BLaER1 treated with 17β-estradiol and CSF1 and Interleukin-3, amounts not matched to agents 10 nM and 100 nM (cell line): ENCODE measurements around the gene NOS2.
"Not testable (repeated sequence)": the region's sequence is repeated elsewhere in the genome, so short reads cannot be mapped to it uniquely, and the experiment has no call there.

Source experiments
- H3K27ac ChIP-seq, 11 experiments: shearing (Covaris generic); formaldehyde crosslinking; 2 replicates each; pipeline ENCODE4 v1.8.1; 2022
- H3K27me3 ChIP-seq, 11 experiments: shearing (Covaris generic); formaldehyde crosslinking; 2 replicates each; pipeline ENCODE4 v1.8.1; 2022
- H3K36me3 ChIP-seq, 11 experiments: shearing (Covaris generic); formaldehyde crosslinking; 2 replicates each; pipeline ENCODE4 v1.8.1; 2022
- H3K4me1 ChIP-seq, 10 experiments: shearing (Covaris generic); formaldehyde crosslinking; 2 replicates each; pipeline ENCODE4 v1.8.1; 2022
- H3K4me2 ChIP-seq, 11 experiments: shearing (Covaris generic); formaldehyde crosslinking; 2 replicates each; pipeline ENCODE4 v1.8.1; 2022
- H3K4me3 ChIP-seq, 10 experiments: shearing (Covaris generic); formaldehyde crosslinking; 2 replicates each; pipeline ENCODE4 v1.8.1; 2022
- H3K9ac ChIP-seq, 11 experiments: shearing (Covaris generic); formaldehyde crosslinking; 2 replicates each; pipeline ENCODE4 v1.8.1; 2022
- H3K9me3 ChIP-seq, 11 experiments: shearing (Covaris generic); formaldehyde crosslinking; replicated peaks in 1 of 11; 2 replicates each; pipeline ENCODE4 v1.8.1; 2022
- H4K20me1 ChIP-seq, 11 experiments: shearing (Covaris generic); formaldehyde crosslinking; 2 replicates each; pipeline ENCODE4 v1.8.1; 2022
- Cebpa-rat ChIP-seq, 11 experiments: shearing (Covaris generic); IDR thresholded peaks; 2 replicates each; pipeline ENCODE4 v1.8.1; 2022

The NOS2 gene

DNA sequence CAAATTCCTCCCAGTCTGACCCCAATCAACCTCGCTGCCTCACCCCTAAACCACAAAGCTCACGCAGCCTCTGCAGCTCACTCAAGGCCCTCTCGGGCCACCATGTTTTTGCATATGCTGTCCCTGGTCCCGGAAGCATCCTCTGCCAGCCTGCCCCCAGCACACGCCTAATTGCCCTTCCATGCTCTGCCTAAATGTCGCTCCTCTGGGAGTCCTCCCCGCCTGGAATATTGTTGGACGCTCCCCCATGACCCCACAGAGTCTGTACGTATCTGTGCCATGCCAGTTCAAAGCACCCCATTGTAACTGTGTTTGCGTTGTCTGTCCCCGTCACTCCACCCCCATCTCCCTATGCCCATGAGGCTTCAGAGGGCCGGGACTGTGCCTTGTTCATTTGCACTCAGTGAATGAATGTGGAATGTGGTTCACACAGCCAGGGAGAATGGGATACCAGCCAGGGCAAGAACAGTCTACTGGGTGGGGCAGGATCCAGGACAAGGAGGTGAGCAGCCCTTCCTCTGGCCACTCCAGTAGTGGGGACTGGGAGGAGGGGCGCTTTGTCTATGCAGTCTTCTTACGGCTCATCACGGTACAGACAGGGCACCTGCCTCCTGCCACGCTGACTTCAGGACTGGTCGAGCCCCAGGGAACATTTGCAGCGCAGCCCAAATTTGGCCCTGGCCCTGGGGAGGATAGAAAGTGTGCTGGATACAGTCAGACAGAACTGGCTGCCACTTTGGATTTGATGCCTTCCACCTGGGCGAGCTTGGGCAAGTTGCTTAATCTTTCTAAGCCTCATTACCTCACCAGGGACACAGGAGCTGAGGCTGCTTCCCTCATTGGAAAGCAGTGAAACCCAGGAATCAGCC, 48.5 kb downstream of the NOS2 start:
- Histone ChIP-seq H3K4me1 (peaks cover 0 to 6% (median under 1%) of the 10 kb centered on the region in 10 experiments; a peak in 10 of 20 replicates), H3K9ac (no peak overlapping the region), H3K9me3 (no peaks in the 10 kb centered on the region), H3K36me3 (no peaks in the 10 kb centered on the region), H4K20me1 (no peaks in the 10 kb centered on the region; a peak in 1 of 22 replicates), H3K4me3 (no peak overlapping the region), H3K27ac (no peak overlapping the region), H3K27me3 (no peaks in the 10 kb centered on the region), H3K4me2 (no peak overlapping the region)
- no peak for TF ChIP-seq Cebpa-rat (IDR thresholded peaks at IDR 0.05)

DNA sequence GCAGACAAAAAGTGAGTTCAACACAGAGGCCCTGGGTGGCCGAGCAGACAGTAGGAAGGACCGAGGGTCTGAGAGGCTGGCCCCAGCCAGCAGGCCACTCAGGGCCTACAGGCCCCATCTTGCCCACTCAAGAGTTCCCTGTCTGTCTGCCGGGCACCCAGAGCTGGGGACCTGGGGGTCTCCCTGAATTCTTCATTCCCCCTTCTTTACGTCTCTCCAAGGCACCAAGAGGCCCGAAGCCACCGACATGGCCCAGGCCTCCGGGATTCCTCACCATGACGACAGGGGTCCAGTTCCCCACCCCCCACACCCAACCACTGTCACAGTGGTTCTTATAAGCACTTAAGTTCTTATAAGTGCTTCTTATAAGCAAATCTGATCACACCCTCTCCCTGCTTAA, 49.2 kb downstream of the NOS2 start:
- Histone ChIP-seq H3K9ac (no peak overlapping the region), H3K27ac (no peak overlapping the region), H4K20me1 (no peaks in the 10 kb centered on the region; a peak in 1 of 22 replicates), H3K9me3 (no peaks in the 10 kb centered on the region), H3K4me1 (peaks cover 0 to 12% (median 0%) of the 10 kb centered on the region in 10 experiments; a peak in 8 of 20 replicates), H3K36me3 (no peaks in the 10 kb centered on the region), H3K4me2 (no peak overlapping the region), H3K4me3 (no peak overlapping the region), H3K27me3 (no peaks in the 10 kb centered on the region)
- TF ChIP-seq Cebpa-rat (IDR thresholded peaks at IDR 0.05), result no peak

DNA sequence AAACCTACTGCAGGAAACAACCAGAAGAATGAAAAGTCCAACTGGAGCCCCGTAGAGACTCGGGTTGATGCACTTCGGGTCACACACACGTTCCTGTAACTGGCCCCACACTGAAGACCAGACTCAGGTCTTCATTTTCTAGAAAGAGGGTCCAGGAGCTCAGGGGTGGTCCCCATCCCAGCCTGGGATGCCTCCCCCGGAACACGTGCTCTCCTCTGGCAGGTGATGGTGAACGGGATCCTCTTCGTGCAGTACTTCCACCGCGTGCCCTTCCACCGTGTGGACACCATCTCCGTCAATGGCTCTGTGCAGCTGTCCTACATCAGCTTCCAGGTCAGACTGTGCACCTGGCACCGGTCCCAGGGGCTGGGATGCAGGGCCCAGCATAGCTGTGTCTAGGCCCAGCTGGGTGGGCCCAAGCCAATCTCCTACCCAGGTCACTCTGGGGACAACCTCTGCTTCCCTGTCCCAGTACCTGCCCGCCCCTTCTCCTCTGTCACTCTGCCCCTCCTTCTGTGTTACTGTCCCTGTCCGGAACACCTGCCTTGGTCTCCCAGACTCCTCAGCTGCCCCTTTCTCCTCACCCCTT, 50.7 kb downstream of the NOS2 start:
- H3K27me3 ChIP-seq, result not testable (repeated sequence)

GRCh38 chr17:27748360-27748825, 51.9 kb downstream of the NOS2 start:
- Histone ChIP-seq H4K20me1 (no peaks in the 10 kb centered on the region), H3K27ac (no peak overlapping the region), H3K4me3 (no peak overlapping the region), H3K36me3 (no peaks in the 10 kb centered on the region), H3K27me3 (no peaks in the 10 kb centered on the region), H3K4me1 (peaks cover 0 to 25% (median 4%) of the 10 kb centered on the region in 10 experiments; a peak in 15 of 20 replicates), H3K4me2 (no peak overlapping the region), H3K9me3 (no peaks in the 10 kb centered on the region), H3K9ac (no peak overlapping the region)
- no peak for TF ChIP-seq Cebpa-rat (IDR thresholded peaks at IDR 0.05)

More for the DNA sequence above, 50.7 kb downstream of the NOS2 start:
- H3K9me3 ChIP-seq, H4K20me1 ChIP-seq, H3K4me3 ChIP-seq, H3K4me2 ChIP-seq, H3K27ac ChIP-seq, H3K36me3 ChIP-seq, H3K9ac ChIP-seq: not testable (repeated sequence)
- peaks cover 0 to 16% (median 0%) of the 10 kb centered on the region in 10 experiments; a peak in 8 of 20 replicates for H3K4me1 ChIP-seq

DNA sequence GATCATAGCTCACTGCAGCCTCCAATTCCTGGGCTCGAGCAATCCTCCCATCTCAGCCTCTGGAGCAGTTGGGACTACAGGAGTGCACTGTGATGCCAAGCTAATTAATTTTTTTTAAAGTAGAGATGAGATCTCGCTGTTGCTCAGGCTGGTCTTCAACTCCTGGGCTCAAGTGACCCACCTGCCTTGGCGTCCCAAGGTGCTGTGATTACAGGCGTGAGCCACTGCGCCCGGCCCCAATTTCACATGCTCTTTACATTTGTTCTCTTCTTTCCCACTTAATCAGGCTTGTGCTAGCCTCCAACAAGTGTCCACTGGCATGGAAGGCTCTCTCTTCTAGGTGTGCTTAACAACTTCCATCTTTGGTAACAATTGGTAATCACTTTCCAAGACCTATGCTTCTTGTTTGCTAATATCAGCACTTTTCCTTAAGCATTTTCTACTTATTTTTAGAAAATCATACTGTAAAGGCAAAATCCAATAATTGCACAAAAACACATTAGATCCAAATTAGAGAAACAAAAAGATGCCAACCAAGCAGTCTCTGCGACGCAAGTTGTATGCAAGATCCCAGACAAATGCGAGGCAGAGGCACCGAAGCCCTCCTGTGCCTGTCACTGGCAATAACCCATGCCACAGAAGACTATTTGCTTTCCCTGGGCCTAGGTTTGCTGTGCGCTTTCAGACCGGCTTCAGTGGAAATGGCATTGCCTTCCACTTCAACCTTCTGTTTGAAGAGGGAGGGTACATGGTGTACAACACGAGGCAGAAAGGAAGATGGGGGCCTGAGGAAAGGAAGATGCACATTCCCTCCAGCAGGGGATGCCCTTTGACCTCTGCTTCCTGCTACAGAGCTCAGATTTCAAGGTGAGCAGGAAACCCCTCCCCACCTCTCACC, 52.6 kb downstream of the NOS2 start:
- Histone ChIP-seq H3K27ac (no peak overlapping the region), H3K36me3 (no peaks in the 10 kb centered on the region), H3K9ac (no peak overlapping the region), H3K27me3 (no peaks in the 10 kb centered on the region), H4K20me1 (no peaks in the 10 kb centered on the region), H3K9me3 (no peaks in the 10 kb centered on the region), H3K4me3 (no peak overlapping the region), H3K4me2 (no peak overlapping the region), H3K4me1 (peaks cover 0 to 31% (median 9%) of the 10 kb centered on the region in 10 experiments; a peak in 16 of 20 replicates)
- no peak for TF ChIP-seq Cebpa-rat (IDR thresholded peaks at IDR 0.05)

DNA sequence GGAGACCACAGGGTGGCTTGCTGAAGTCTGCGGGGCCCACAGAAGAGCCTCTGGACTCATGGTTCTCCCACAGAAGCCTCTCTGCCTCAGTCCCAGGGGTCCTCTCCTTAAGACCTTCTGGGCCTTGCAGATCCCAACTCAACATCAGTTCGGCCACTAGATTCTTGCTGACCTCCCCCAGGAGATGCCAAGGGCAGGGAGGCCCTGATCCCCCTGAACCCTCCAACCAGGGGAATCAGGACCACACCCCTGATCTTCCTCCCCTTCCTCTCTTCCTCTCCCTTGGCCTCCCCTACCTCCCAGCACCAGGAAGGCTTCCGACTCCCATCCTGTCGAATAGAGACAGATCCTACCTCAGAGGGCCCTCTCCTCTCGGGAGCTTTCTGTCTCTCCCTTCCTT, 53.4 kb downstream of the NOS2 start:
- TF ChIP-seq Cebpa-rat (IDR thresholded peaks at IDR 0.05), result no peak
- Histone ChIP-seq H3K4me3 (no peak overlapping the region), H3K36me3 (no peaks in the 10 kb centered on the region), H3K27me3 (no peaks in the 10 kb centered on the region), H3K9ac (peak overlapping the region in 1 of 11 experiments; percentile 33; a peak in 1 of 22 replicates), H3K4me1 (peaks cover 0 to 40% (median 9%) of the 10 kb centered on the region in 10 experiments; a peak in 16 of 20 replicates), H4K20me1 (no peaks in the 10 kb centered on the region), H3K4me2 (peak overlapping the region in 4 of 11 experiments; percentile 35 to 83 (median 64); a peak in 6 of 22 replicates), H3K9me3 (no peaks in the 10 kb centered on the region), H3K27ac (peak overlapping the region in 5 of 11 experiments; percentile 11 to 68 (median 52); a peak in 7 of 22 replicates)

- H3K36me3 ChIP-seq, H3K9me3 ChIP-seq, H4K20me1 ChIP-seq, H3K27me3 ChIP-seq, H3K4me3 ChIP-seq: not testable (repeated sequence)
- Histone ChIP-seq H3K4me1 (peaks cover 0 to 45% (median 9%) of the 10 kb centered on the region in 10 experiments; a peak in 16 of 20 replicates), H3K9ac (peak overlapping the region in 1 of 11 experiments; percentile 33; a peak in 1 of 22 replicates), H3K4me2 (peak overlapping the region in 4 of 11 experiments; percentile 35 to 83 (median 64); a peak in 6 of 22 replicates), H3K27ac (peak overlapping the region in 4 of 11 experiments; percentile 43 to 68 (median 56); a peak in 5 of 22 replicates)
Observed at GRCh38 chr17:27746320-27746719, 54.0 kb downstream of the NOS2 start.

- not testable (repeated sequence) for H4K20me1 ChIP-seq
Observed at GRCh38 chr17:27745207-27745830, 55.0 kb downstream of the NOS2 start.

More at GRCh38 chr17:27745207-27745830, 55.0 kb downstream of the NOS2 start:
- not testable (repeated sequence) for H3K4me3 ChIP-seq, H3K27ac ChIP-seq, H3K36me3 ChIP-seq, H3K9me3 ChIP-seq, H3K9ac ChIP-seq, H3K27me3 ChIP-seq
- H3K4me1 ChIP-seq, result peaks cover 0 to 49% (median 9%) of the 10 kb centered on the region in 10 experiments; a peak in 16 of 20 replicates
- 0 out of 22 replicates have a peak overlapping the region, but pooled peaks of 1 of the 11 experiments have one; percentile 17 for H3K4me2 ChIP-seq
